Vagina (tissue), 2 donors: Measurements from ENCODE around the gene SLC28A2.

Experiments used
- POLR2A ChIP-seq, 2 donors: fragments of 450-650 bp; IDR thresholded peaks; one replicate each; pipeline ENCODE4 v1.6.1; 2017; ENCODE audit warnings: antibody characterized with exemption in 2 of 2, mild to moderate bottlenecking in 2 of 2, moderate library complexity in 2 of 2
- POLR2AphosphoS5 ChIP-seq, 2 donors: sonication (generic); formaldehyde crosslinking; IDR thresholded peaks; one replicate each; pipeline ENCODE4 v1.9.0; 2017; ENCODE audit warnings: antibody characterized with exemption in 2 of 2, mild to moderate bottlenecking in 2 of 2, low read depth in 1 of 2; ENCODE audit not compliant: insufficient read depth in 1 of 2

DNA sequence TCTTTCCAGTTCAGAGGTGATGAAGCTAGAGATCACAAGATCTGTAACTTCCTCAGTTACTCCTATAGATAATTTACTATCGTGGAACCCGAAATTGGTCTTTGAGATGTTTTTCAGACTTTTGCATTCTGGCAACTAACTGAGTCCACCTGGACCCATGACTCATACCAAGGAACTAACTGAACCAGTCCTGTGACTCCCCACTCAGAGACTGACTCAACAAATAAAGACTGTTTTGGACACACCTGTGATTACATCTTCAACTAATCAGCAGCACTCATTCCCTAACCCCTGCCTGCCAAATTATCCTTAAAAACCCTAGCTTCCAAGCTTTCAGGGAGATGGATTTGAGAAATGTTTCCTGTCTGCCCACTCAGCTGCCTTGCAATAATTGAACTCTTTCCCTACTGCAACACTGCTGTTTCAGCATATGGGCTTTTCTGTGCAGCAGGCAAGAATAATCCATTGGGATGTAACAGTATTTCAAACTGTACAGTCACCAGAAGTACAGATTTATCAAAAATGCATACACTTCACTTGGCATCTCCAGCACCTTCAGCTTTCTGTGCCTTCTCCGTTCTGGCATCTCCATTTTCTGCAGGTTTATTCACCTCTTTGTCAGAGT, 68.7 kb downstream of the SLC28A2 start:
- TF ChIP-seq POLR2AphosphoS5 (IDR thresholded peaks at IDR 0.05; ENCODE audit: insufficient read depth in 1 of 2, low read depth in 1 of 2), result peak in 1 of 2 donors; percentile 27
- no peak for TF ChIP-seq POLR2A (IDR thresholded peaks at IDR 0.05)
